DND-41 (cell line): Measurements from ENCODE around the gene NRF1.

Source experiments
- ATAC-seq: fragments of 200-7000 bp; cut with Tn5 transposase; 3 replicates; pipeline ENCODE4 v1.9.1; 2021; ENCODE audit warnings: low read depth; ENCODE audit not compliant: insufficient read depth
- DNase-seq: peaks from one replicate; pipeline ENCODE4 v3.0.0-alpha.2; 2020
- H2AFZ ChIP-seq: 2 replicates; pipeline ENCODE4 v1.6.0; 2012; ENCODE audit warnings: low read depth, low read length
- H3K27ac ChIP-seq: 2 replicates; pipeline ENCODE4 v1.5.1; 2012; ENCODE audit warnings: low read length, inconsistent platforms
- H3K27me3 ChIP-seq: fragments of 200-600 bp; sonication (generic); 2 replicates; pipeline ENCODE4 v1.6.0; 2012; ENCODE audit warnings: low read length, mild to moderate bottlenecking, inconsistent platforms; ENCODE audit not compliant: insufficient read depth, poor library complexity
- H3K36me3 ChIP-seq: 2 replicates; pipeline ENCODE4 v1.5.1; 2012; ENCODE audit warnings: low read length, inconsistent platforms; ENCODE audit not compliant: insufficient read depth
- H3K4me1 ChIP-seq: 2 replicates; pipeline ENCODE4 v1.5.1; 2012; ENCODE audit warnings: mild to moderate bottlenecking, low read length; ENCODE audit not compliant: insufficient read depth
- H3K4me2 ChIP-seq: 2 replicates; pipeline ENCODE4 v1.6.0; 2012; ENCODE audit warnings: mild to moderate bottlenecking, moderate library complexity, low read length, inconsistent platforms; ENCODE audit not compliant: insufficient read depth
- H3K4me3 ChIP-seq, 2 experiments: fragments of 200-600 bp in 1 of 2; shearing (Covaris generic) in 1 of 2; 2 replicates each; pipeline ENCODE4 v1.5.1; 2012 to 2016; ENCODE audit warnings: inconsistent platforms in 2 of 2, low read length in 2 of 2, mild to moderate bottlenecking in 2 of 2, low read depth in 1 of 2, moderate library complexity in 1 of 2
- H3K79me2 ChIP-seq: 2 replicates; pipeline ENCODE4 v1.6.0; 2012; ENCODE audit warnings: low read length, inconsistent platforms; ENCODE audit not compliant: insufficient read depth
- H3K9ac ChIP-seq: 2 replicates; pipeline ENCODE4 v1.6.0; 2012; ENCODE audit warnings: low read depth, mild to moderate bottlenecking, inconsistent platforms, low read length, moderate library complexity
- H3K9me3 ChIP-seq: 2 replicates; pipeline ENCODE4 v1.5.1; 2012; ENCODE audit warnings: low read length, moderate library complexity, mild to moderate bottlenecking, inconsistent platforms; ENCODE audit not compliant: insufficient read depth, severe bottlenecking
- H4K20me1 ChIP-seq: 2 replicates; pipeline ENCODE4 v1.6.0; 2012; ENCODE audit warnings: low read length; ENCODE audit not compliant: insufficient read depth
- EZH2 ChIP-seq: IDR thresholded peaks from 3 replicates; pipeline ENCODE4 v1.6.1; 2012; ENCODE audit warnings: borderline replicate concordance, low read depth, mild to moderate bottlenecking, moderate library complexity, low read length, inconsistent platforms; ENCODE audit not compliant: severe bottlenecking
- TF ChIP-seq, protein P1 (sequence below): IDR thresholded peaks from 2 replicates; pipeline ENCODE4 v1.5.1; 2012; ENCODE audit warnings: borderline replicate concordance, low read length, moderate library complexity, mild to moderate bottlenecking; ENCODE audit not compliant: poor library complexity, severe bottlenecking; ENCODE audit errors: extremely low read depth

Gene NRF1

GRCh38 chr7:129609666-129610065, 1.9 kb upstream of the NRF1 start:
- no peak overlapping the region for H3K4me3 ChIP-seq
- H3K9me3 ChIP-seq = no peaks in the 10 kb centered on the region
- H3K4me2 ChIP-seq = peak overlapping the region; percentile 74; the same call in 1 of the 2 replicates
- H4K20me1 ChIP-seq = peaks cover 22% of the 10 kb centered on the region
- H2AFZ ChIP-seq = no peak overlapping the region
- H3K79me2 ChIP-seq = peaks cover 55% of the 10 kb centered on the region
- no peaks in the 10 kb centered on the region for H3K27me3 ChIP-seq
- peaks cover 35% of the 10 kb centered on the region for H3K36me3 ChIP-seq
- H3K9ac ChIP-seq = no peak overlapping the region
- TF ChIP-seq, protein P1, sequence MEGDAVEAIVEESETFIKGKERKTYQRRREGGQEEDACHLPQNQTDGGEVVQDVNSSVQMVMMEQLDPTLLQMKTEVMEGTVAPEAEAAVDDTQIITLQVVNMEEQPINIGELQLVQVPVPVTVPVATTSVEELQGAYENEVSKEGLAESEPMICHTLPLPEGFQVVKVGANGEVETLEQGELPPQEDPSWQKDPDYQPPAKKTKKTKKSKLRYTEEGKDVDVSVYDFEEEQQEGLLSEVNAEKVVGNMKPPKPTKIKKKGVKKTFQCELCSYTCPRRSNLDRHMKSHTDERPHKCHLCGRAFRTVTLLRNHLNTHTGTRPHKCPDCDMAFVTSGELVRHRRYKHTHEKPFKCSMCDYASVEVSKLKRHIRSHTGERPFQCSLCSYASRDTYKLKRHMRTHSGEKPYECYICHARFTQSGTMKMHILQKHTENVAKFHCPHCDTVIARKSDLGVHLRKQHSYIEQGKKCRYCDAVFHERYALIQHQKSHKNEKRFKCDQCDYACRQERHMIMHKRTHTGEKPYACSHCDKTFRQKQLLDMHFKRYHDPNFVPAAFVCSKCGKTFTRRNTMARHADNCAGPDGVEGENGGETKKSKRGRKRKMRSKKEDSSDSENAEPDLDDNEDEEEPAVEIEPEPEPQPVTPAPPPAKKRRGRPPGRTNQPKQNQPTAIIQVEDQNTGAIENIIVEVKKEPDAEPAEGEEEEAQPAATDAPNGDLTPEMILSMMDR = no peak
- no peak for TF ChIP-seq EZH2
- ATAC-seq (no peak), DNase-seq (no peak)
- H3K27ac ChIP-seq = no peak overlapping the region
- peaks cover 40% of the 10 kb centered on the region for H3K4me1 ChIP-seq

DNA sequence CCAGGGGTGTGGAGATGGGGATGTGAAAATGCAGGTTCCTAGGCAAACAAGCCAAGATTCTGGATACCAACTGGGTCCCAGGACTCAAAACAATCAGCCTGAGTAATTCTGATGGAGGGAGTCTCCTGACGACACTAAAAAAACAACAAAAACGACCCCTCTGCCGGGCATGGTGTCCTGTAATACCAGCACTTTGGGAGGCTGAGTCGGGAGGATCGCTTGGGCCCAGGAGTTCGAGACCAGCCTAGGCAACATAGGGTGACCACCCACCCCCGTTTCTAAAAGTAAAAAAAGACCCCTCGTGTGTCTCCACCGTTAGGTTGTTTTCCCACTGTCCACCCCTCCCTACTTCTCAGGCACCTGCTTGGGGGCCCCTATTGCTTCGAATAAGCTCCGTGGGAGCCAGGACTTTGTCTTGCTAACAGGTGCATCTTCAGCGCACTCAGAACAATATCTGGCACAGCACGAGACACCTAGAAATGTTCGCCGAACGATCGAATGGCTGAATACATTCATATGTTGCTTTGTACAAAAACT, 743 bp upstream of the NRF1 start:
- Histone ChIP-seq H3K27me3 (no peaks in the 10 kb centered on the region), H3K27ac (peak overlapping the region; percentile 87), H2AFZ (peak overlapping the region; percentile 89), H3K79me2 (peaks cover 66% of the 10 kb centered on the region), H3K36me3 (peaks cover 35% of the 10 kb centered on the region), H3K4me2 (peak overlapping the region; percentile 74), H3K4me1 (peaks cover 51% of the 10 kb centered on the region), H3K4me3 (peak overlapping the region; percentile 79 to 94), H3K9me3 (no peaks in the 10 kb centered on the region), H4K20me1 (peaks cover 31% of the 10 kb centered on the region), H3K9ac (peak overlapping the region; percentile 87)
- no peak for ATAC-seq
- no peak for TF ChIP-seq EZH2
- TF ChIP-seq, protein P1 = no peak
- DNase-seq = no peak

DNA sequence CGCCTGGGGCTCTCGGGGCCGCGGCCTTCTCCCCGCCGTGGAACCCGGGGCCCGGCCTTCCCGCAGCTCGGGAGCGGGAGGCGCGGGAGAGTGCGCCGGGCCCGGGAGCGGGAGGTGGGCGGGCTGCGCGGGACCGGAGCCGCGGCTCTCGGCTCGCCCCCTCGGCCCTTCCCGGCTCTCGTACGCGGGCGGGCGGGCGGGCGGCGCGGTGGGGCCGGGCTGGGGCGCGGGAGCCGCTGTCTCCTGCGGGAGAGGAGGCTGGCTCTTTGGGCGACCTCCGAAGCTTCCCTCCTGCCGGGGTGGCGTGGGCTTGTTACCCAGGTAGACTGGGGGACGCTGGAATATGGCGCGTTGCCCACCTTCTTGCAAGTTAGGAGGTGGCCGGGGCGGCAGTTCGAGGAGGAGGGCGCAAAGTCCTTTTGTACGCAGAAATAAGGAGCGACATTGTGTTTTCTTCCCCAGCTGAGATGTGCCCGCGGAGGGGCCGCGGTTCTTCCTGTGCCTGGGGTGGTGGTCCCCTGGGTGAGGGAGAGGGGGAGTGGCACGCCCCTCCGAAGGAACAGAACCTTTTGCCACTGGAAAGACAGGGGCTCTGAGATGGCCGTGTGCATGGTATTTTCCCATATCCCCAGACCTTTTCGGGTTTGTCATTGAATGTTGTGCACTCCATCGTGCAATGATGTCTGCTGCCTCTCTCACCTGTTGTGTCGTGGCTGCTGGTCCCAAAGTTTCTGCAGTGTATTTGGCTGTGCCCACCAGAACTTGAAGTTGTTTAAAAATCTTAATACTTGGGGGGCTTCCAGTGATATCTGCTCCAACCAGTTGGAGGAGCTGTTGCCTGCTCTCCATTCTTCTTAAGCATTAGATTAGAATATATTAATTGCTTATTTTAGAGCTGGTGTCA, 844 bp downstream of the NRF1 start:
- TF ChIP-seq, protein P1 = peak; percentile 79
- TF ChIP-seq EZH2 = no peak
- peak; percentile 48 for DNase-seq
- Histone ChIP-seq H3K9me3 (no peaks in the 10 kb centered on the region), H2AFZ (peak overlapping the region; percentile 89), H3K4me2 (peak overlapping the region; percentile 98), H4K20me1 (peaks cover 41% of the 10 kb centered on the region), H3K4me3 (peak overlapping the region; percentile 51 to 94), H3K27ac (peak overlapping the region; percentile 87), H3K9ac (peak overlapping the region; percentile 87), H3K27me3 (no peaks in the 10 kb centered on the region), H3K79me2 (peaks cover 82% of the 10 kb centered on the region), H3K4me1 (peaks cover 62% of the 10 kb centered on the region), H3K36me3 (peaks cover 28% of the 10 kb centered on the region)
- peak; percentile 18 for ATAC-seq
